Uterus (tissue), 2 donors: ENCODE data around the gene TEX2.

Experiments
- CTCF ChIP-seq, 4 experiments: fragments of 200-600 bp in 2 of 4; fragments of 450-650 bp in 2 of 4; sonication (generic) in 2 of 4; IDR thresholded peaks; one replicate each; pipeline ENCODE4 v1.5.1; 2016 to 2019; ENCODE audit warnings: antibody characterized with exemption in 4 of 4, mild to moderate bottlenecking in 2 of 4, moderate library complexity in 1 of 4
- POLR2A ChIP-seq, 2 donors: fragments of 450-650 bp; IDR thresholded peaks; one replicate each; pipeline ENCODE4 v1.6.1; 2016; ENCODE audit warnings: antibody characterized with exemption in 2 of 2, mild to moderate bottlenecking in 1 of 2, moderate library complexity in 1 of 2

- TF ChIP-seq CTCF (IDR thresholded peaks at IDR 0.05), result no peak
- TF ChIP-seq POLR2A (IDR thresholded peaks at IDR 0.05), result no peak
Measured at GRCh38 chr17:64151016-64151368, 112.1 kb downstream of the TEX2 start.
